22Rv1 (cell line): ENCODE data around the gene ADIPOQ.

Experiments
- CTCF ChIP-seq: fragments of 450-650 bp; IDR thresholded peaks from 2 replicates; pipeline ENCODE4 v1.5.1; 2017; ENCODE audit warnings: mild to moderate bottlenecking
- ZFX ChIP-seq: fragments of 450-650 bp; IDR thresholded peaks from 2 replicates; pipeline ENCODE4 v1.6.1; 2017; ENCODE audit warnings: antibody characterized with exemption, borderline replicate concordance

GRCh38 chr3:186902713-186903112 is 60.2 kb downstream of the ADIPOQ start:
- TF ChIP-seq CTCF = no peak
- no peak for TF ChIP-seq ZFX
